Common myeloid progenitor, CD34-positive (primary cell): Measurements from ENCODE around the gene OTOGL. TPM values are rescaled to one million over a fixed set of nuclear protein-coding genes. Genes with fewer than 3 reads are reported as not detected.

Experiments
- CTCF ChIA-PET: fragments of 350-600 bp; sonication (Branson Sonifier 250); formaldehyde crosslinking; loops from one replicate; lab custom pipeline; 2021; ENCODE audit warnings: antibody characterized with exemption; lab: Charles Lee
- POLR2A ChIA-PET: fragments of 350-600 bp; sonication (Branson Sonifier 250); formaldehyde crosslinking; loops from one replicate; lab custom pipeline; 2021; ENCODE audit warnings: antibody characterized with exemption; lab: Charles Lee
- DNase-seq, 3 donors: peaks; one replicate each; pipeline versions ENCODE4 v3.0.0 to v3.0.0-alpha.2; 2013
- H3K27ac ChIP-seq, 2 experiments: 1 replicate in 1 of 2; 2 replicates in 1 of 2; pipeline ENCODE4 v1.7.0; 2013; ENCODE audit warnings: inconsistent platforms in 2 of 2, low read length in 2 of 2, mild to moderate bottlenecking in 2 of 2, low read depth in 1 of 2, moderate library complexity in 1 of 2; ENCODE audit not compliant: severe bottlenecking in 2 of 2, insufficient read depth in 1 of 2, poor library complexity in 1 of 2
- H3K27me3 ChIP-seq, 5 experiments: replicated peaks in 2 of 5; 1 replicate in 3 of 5; 2 replicates in 2 of 5; pipeline versions ENCODE4 v1.6.1 to v1.7.0; 2013; ENCODE audit warnings: low read length in 4 of 5, mild to moderate bottlenecking in 2 of 5, moderate library complexity in 2 of 5, inconsistent platforms in 1 of 5; ENCODE audit not compliant: insufficient read depth in 5 of 5, control insufficient read depth in 4 of 5
- H3K36me3 ChIP-seq, 4 experiments: 1 replicate in 2 of 4; 2 replicates in 2 of 4; pipeline versions ENCODE4 v1.6.1 to v1.7.0; 2013; ENCODE audit warnings: low read length in 3 of 4, control low read depth in 1 of 4, mild to moderate bottlenecking in 1 of 4; ENCODE audit not compliant: control insufficient read depth in 4 of 4, insufficient read depth in 4 of 4
- H3K4me1 ChIP-seq, 4 experiments: 1 replicate in 3 of 4; 2 replicates in 1 of 4; pipeline versions ENCODE4 v1.6.1 to v1.7.1; 2013; ENCODE audit warnings: low read length in 3 of 4, mild to moderate bottlenecking in 3 of 4, control low read depth in 1 of 4, inconsistent platforms in 1 of 4, moderate library complexity in 1 of 4; ENCODE audit not compliant: control insufficient read depth in 4 of 4, insufficient read depth in 4 of 4; ENCODE audit errors: control extremely low read depth in 1 of 4
- H3K4me3 ChIP-seq, 7 experiments: 1 replicate in 4 of 7; 2 replicates in 3 of 7; pipeline versions ENCODE4 v1.5.1 to v1.7.0; 2013; ENCODE audit warnings: mild to moderate bottlenecking in 7 of 7, low read length in 6 of 7, moderate library complexity in 6 of 7, inconsistent platforms in 2 of 7, low read depth in 2 of 7, control low read depth in 1 of 7; ENCODE audit not compliant: insufficient read depth in 4 of 7, control insufficient read depth in 1 of 7; ENCODE audit errors: extremely low read depth in 1 of 7
- H3K9me3 ChIP-seq, 5 experiments: 1 replicate in 4 of 5; 2 replicates in 1 of 5; pipeline versions ENCODE4 v1.6.1 to v1.7.1; 2013; ENCODE audit warnings: low read length in 4 of 5, mild to moderate bottlenecking in 2 of 5, inconsistent platforms in 1 of 5, low read depth in 1 of 5, moderate library complexity in 1 of 5; ENCODE audit not compliant: control insufficient read depth in 4 of 5, insufficient read depth in 2 of 5; ENCODE audit errors: control extremely low read depth in 1 of 5
- WGBS: methylation state at CpG from one replicate; pipeline ENCODE4 v1.1.5; 2013; ENCODE audit not compliant: insufficient coverage; 5-methylcytosine and 5-hydroxymethylcytosine counted together
- polyA plus RNA-seq: library from polyadenylated mRNA; unstranded; fragments of 120-200 nt; gene quantifications from one replicate; pipeline ENCODE4 v1.2.1, GENCODE V29; 2013

Gene OTOGL
- 0.55 TPM for polyA plus RNA-seq

GRCh38 chr12:80099259-80099658 lies at the start of gene OTOGL:
TSS of gene OTOGL (plus strand) at chr12:80099537. CDS start at chr12:80209432, 109,895 bp downstream.
- WGBS = no CpG with 5 or more reads among the region's 2 CpGs
- ChIA-PET POLR2A (no interaction called here), CTCF (no interaction called here)
- Histone ChIP-seq H3K27me3 (peaks cover 0 to 2% (median 0%) of the 10 kb centered on the region in 5 experiments), H3K4me3 (no peak within 1 kb of the TSS), H3K9me3 (no peaks in the 10 kb centered on the region), H3K36me3 (no peaks in the 10 kb centered on the region), H3K4me1 (no peaks in the 10 kb centered on the region), H3K27ac (no peak within 1 kb of the TSS)
- peak in 2 of 3 donors; percentile 15 to 44 for DNase-seq

DNA sequence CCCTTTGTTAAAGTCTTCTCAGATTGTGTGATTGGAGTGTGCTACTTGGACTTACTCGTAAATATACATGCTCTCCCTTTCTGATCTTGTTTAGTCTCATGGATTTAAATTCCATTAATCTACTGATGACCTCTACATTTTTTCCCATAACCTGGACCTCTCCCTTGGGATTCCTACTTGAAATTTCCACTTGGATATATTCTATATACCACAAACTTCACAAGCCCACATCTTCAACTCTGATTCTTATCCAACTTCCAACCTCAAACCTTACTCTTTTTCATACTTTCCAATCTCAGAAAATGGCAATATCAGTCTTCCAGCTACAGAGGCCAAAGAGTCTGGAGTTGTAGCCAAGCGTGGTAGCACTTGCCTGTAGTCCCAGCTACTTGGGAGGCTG lies 49.1 kb upstream of the OTOGL start:
- ChIA-PET POLR2A (no interaction called here), CTCF (interaction anchor here (0.8 kb wide), 1 partner anchor 153 kb away, joined by 3 read pairs; no protein-coding TSS in a partner anchor)
- no CpG with 5 or more reads among the region's 2 CpGs for WGBS
- Histone ChIP-seq H3K9me3 (no peaks in the 10 kb centered on the region), H3K27me3 (no peaks in the 10 kb centered on the region), H3K27ac (no peak overlapping the region), H3K4me3 (no peak overlapping the region), H3K4me1 (no peaks in the 10 kb centered on the region), H3K36me3 (no peaks in the 10 kb centered on the region)
- DNase-seq = no peak

GRCh38 chr12:80053051-80053790 lies 46.1 kb upstream of the OTOGL start:
- ChIA-PET POLR2A (no interaction called here), CTCF (no interaction called here)
- Histone ChIP-seq H3K9me3 (no peaks in the 10 kb centered on the region), H3K4me3 (no peak overlapping the region), H3K27me3 (no peaks in the 10 kb centered on the region), H3K36me3 (no peaks in the 10 kb centered on the region), H3K4me1 (no peaks in the 10 kb centered on the region), H3K27ac (no peak overlapping the region)
- DNase-seq = no peak
- WGBS = 88% methylated on average over 2 of the region's 6 CpGs

DNA sequence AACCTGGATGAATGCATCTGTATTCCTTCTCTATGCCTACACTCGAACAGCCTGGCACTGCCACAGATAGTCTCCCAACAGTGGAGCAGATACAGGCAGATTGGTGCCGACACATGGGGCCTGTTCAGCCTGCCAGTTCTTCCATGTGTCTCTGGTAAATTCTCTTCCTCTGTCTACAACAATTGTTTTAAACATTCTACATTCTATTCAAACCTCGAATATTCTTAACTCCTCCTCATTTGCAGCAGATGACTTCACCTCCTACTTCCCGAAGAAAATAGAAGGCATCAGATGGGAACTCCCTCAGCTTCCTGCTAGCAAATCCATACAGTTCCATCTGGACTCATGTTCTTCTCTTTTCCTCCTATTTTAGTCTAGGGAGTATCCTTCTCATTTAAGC lies 43.1 kb upstream of the OTOGL start:
- DNase-seq = no peak
- Histone ChIP-seq H3K27ac (no peak overlapping the region), H3K36me3 (no peaks in the 10 kb centered on the region), H3K4me3 (no peak overlapping the region), H3K27me3 (no peaks in the 10 kb centered on the region), H3K9me3 (no peaks in the 10 kb centered on the region), H3K4me1 (no peaks in the 10 kb centered on the region)
- ChIA-PET POLR2A (no interaction called here), CTCF (no interaction called here)
- WGBS = 100% methylated on average over 4 of the region's 4 CpGs

GRCh38 chr12:80056845-80057244 lies 42.5 kb upstream of the OTOGL start:
- no peaks in the 10 kb centered on the region for H3K9me3 ChIP-seq
- ChIA-PET POLR2A (no interaction called here), CTCF (no interaction called here)
- H3K27ac ChIP-seq = no peak overlapping the region
- H3K4me3 ChIP-seq = no peak overlapping the region
- no peaks in the 10 kb centered on the region for H3K4me1 ChIP-seq
- no peak for DNase-seq
- H3K27me3 ChIP-seq = no peaks in the 10 kb centered on the region
- no peaks in the 10 kb centered on the region for H3K36me3 ChIP-seq

DNA sequence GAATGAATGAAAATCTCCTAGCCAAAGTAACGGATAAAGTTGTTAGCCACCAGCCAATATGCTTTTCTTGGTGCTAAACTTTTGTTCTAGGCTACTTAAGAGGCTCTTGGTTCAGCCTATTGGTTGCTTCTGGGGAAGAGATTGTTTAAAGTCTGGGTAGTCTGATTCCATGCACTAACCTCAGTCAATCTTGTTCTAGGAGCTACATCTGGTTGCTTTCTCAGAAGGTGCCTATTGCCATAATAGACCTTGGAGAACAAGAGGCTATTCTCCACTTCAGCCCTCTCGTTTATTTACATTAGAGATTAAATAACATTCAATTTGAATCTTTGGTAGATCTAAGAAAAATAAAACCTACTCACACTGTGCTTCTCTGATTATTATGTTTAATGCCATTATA lies 40.8 kb upstream of the OTOGL start:
- no peaks in the 10 kb centered on the region for H3K4me1 ChIP-seq
- DNase-seq = no peak
- H3K27ac ChIP-seq = no peak overlapping the region
- H3K4me3 ChIP-seq = no peak overlapping the region
- no peaks in the 10 kb centered on the region for H3K36me3 ChIP-seq
- H3K27me3 ChIP-seq = no peaks in the 10 kb centered on the region
- H3K9me3 ChIP-seq = no peaks in the 10 kb centered on the region
- ChIA-PET CTCF (no interaction called here), POLR2A (no interaction called here)
- WGBS = no CpG with 5 or more reads among the region's 2 CpGs

GRCh38 chr12:80059102-80059501 lies 40.2 kb upstream of the OTOGL start:
- no peak overlapping the region for H3K4me3 ChIP-seq
- CTCF ChIA-PET = no interaction called here
- WGBS = no CpG with 5 or more reads among the region's 1 CpG
- no peaks in the 10 kb centered on the region for H3K4me1 ChIP-seq
- no peaks in the 10 kb centered on the region for H3K9me3 ChIP-seq
- H3K36me3 ChIP-seq = no peaks in the 10 kb centered on the region
- H3K27me3 ChIP-seq = no peaks in the 10 kb centered on the region
- H3K27ac ChIP-seq = no peak overlapping the region
- DNase-seq = no peak
- POLR2A ChIA-PET = no interaction called here
